ENCODE measurements around the gene PLEKHA8.

GRCh38 chr7:30023524-30023923 is 4.7 kb upstream of the PLEKHA8 start:
- TF ChIP-seq POLR2A (IDR thresholded peaks at IDR 0.05), result no peak
- TF ChIP-seq, protein P1, sequence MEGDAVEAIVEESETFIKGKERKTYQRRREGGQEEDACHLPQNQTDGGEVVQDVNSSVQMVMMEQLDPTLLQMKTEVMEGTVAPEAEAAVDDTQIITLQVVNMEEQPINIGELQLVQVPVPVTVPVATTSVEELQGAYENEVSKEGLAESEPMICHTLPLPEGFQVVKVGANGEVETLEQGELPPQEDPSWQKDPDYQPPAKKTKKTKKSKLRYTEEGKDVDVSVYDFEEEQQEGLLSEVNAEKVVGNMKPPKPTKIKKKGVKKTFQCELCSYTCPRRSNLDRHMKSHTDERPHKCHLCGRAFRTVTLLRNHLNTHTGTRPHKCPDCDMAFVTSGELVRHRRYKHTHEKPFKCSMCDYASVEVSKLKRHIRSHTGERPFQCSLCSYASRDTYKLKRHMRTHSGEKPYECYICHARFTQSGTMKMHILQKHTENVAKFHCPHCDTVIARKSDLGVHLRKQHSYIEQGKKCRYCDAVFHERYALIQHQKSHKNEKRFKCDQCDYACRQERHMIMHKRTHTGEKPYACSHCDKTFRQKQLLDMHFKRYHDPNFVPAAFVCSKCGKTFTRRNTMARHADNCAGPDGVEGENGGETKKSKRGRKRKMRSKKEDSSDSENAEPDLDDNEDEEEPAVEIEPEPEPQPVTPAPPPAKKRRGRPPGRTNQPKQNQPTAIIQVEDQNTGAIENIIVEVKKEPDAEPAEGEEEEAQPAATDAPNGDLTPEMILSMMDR (IDR thresholded peaks at IDR 0.05 in 8 of 11, conservative IDR thresholded peaks at IDR 0.05 in 3 of 11), result no peak
